GM12872 (cell line): Measurements from ENCODE around the gene COL16A1.

Experiments used
- TF ChIP-seq, protein P1 (sequence below): IDR thresholded peaks from 3 replicates; pipeline ENCODE4 v1.5.1; 2011; ENCODE audit warnings: low read depth, mild to moderate bottlenecking, low read length, moderate library complexity; ENCODE audit not compliant: insufficient read depth

The COL16A1 gene

DNA sequence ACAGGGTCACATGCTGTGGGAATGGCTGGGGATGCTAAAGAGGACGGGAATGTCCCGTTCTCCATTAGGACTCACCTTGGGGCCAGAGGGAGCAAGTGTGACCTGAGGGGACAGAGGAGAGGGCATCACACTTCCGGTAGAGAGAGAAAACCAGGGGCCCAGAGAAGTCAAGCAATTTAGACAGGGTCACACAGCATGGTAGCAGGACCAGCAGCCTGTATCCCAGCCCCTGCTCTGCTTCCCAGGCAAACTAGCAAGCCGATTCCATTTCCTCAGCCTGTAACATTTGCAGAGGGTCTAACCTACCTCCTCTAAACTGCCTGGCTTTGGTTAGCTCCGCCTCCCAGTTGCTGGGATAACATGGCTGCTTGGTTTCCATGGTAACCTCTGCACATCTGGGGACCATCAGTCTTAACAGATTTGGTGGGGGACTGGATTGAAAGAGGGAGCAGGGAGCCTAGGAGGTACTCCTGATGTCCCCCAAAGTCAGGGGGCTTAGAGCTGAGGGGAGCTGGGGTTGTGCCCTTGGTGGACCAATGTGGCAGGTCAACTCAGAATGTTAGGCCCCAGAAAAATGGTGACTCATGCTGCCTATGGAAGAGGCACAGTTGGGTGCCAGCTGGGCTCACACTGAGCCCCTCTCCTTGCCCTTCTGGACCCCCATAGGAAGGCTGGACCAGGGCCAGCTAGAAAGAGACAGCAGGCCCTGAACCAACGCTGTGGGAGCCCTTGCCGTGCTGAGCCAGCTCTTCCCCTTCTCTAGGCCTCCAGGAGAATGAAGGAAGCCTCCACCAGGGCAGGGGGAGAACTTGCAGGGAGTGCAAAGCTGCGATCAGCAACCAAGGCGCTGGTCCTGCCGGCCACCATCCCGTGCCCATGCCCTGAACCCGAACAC lies 9.5 kb downstream of the COL16A1 start:
- TF ChIP-seq, protein P1, sequence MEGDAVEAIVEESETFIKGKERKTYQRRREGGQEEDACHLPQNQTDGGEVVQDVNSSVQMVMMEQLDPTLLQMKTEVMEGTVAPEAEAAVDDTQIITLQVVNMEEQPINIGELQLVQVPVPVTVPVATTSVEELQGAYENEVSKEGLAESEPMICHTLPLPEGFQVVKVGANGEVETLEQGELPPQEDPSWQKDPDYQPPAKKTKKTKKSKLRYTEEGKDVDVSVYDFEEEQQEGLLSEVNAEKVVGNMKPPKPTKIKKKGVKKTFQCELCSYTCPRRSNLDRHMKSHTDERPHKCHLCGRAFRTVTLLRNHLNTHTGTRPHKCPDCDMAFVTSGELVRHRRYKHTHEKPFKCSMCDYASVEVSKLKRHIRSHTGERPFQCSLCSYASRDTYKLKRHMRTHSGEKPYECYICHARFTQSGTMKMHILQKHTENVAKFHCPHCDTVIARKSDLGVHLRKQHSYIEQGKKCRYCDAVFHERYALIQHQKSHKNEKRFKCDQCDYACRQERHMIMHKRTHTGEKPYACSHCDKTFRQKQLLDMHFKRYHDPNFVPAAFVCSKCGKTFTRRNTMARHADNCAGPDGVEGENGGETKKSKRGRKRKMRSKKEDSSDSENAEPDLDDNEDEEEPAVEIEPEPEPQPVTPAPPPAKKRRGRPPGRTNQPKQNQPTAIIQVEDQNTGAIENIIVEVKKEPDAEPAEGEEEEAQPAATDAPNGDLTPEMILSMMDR = no peak

DNA sequence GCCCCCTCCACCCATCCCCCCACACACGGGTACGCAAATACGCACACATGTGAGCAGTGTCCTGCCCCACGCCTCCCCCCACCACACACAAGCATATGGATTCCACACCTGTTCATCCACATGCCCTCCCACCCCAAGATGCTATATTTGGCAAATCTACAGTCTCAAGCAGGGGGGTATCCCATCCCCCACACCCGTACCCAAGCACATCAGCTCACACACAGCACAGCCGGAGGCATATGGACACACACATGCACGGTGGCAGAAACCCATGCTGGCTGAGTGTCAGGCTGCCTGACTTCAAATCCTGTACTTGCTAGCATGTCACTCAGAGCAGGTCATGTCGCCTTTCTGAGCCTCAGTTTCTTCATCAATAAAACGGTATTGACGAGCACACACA lies 10.6 kb downstream of the COL16A1 start:
- TF ChIP-seq, protein P1 = no peak

DNA sequence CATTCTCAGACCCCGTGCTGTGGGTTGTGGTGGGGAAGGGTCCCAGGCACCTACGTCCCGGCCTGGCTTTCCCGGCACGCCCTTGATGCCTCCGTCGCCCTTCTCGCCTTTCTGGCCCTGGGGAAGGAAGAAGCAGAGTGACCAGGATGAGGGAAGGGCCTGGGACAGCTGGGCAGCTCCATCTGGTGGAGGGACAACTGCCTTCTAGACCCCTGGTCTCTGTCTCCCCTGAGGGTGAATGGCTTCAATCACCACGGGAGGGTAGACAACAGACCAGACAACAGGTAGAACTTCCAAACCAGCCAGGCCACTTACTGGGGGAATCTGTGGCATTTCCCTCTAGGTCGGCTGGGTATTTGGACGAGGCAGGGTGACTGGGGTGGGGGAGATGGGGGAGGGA lies 11.9 kb downstream of the COL16A1 start:
- TF ChIP-seq, protein P1 = no peak

DNA sequence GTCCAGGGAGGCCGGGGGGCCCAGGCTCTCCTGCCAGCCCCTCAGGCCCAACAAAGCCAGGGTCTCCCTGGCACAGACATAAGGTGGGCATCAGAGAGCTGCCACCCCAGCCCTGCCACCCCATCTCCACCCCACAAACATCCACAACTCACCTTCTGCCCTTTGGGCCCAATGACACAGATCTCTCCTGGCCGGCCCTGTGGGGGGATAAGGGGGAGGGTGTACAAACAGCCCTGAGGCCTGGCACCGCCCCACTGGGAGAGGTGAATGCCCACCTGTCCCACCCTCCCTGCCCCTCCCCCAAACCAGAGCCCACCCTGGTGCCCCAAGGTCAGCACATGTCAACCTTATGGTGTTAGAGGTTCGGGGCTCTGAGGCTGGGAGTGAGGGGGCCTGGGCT lies 12.4 kb downstream of the COL16A1 start:
- TF ChIP-seq, protein P1 = no peak

DNA sequence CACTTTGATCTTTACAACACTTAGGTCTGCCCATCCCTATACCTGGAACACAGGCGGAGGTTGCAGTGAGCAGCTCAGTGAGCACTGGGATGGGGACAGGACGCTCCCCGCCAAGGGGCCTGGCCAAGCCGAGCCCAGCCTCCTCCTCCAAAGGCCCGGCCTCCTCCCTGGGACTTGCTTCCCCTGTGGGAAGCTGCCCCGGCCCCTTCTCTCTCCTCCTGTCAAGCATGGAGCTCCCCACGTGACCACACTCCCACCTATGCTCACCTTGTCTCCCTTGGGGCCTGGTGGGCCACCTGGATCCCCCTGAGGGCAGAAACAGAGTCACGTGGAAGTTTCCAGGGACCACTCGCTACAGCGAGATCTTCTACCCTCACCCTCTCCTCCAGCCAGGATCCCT lies 12.9 kb downstream of the COL16A1 start:
- TF ChIP-seq, protein P1 = no peak

DNA sequence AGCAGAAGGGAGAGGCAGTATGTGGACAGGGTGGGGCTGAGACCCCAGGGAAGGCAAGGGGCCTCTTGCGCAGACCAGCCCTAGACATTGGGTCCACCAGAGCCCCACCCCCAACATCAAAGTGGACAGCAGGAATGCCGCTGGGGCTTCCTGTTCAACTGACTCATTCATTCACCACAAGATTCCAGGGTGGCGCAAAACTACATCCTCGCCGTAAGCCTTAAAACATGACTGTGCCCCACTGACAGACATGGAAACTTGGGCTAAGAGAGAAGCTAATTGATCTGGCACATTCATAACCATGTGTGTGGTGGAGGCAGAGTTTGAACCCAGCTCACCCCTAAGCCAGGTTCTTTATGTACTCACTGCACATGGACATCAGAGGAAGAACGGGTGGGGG lies 14.0 kb downstream of the COL16A1 start:
- TF ChIP-seq, protein P1 = no peak

DNA sequence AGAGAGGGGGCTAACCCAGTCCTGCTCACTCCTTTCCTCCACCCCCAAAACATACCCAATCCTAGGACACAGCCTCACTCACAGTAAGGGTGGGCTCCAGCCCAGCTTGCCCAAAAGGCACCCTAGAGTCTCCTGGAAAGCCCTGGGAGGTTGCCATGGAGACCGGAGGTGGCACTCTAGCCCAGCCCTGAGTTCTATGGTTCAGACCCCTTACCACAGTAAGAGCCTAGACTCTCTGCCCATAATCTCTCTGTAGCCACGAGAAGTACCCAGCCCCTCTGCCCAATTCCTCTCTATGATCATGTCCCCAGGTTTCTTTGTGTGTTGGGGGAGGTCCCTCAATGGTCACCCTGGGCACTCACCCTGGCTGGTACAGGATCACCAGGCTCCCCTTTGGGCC lies 14.4 kb downstream of the COL16A1 start:
- TF ChIP-seq, protein P1 = no peak
